ENCODE data around the gene ZNF214. TPM values are rescaled to one million over a fixed set of nuclear protein-coding genes. Genes with fewer than 3 reads are reported as not detected.
"Not testable (repeated sequence)": the region's sequence is repeated elsewhere in the genome, so short reads cannot be mapped to it uniquely, and the experiment has no call there.

ZNF214 gene
- total RNA-seq, 2 donors from 2014 or later = not detected

DNA sequence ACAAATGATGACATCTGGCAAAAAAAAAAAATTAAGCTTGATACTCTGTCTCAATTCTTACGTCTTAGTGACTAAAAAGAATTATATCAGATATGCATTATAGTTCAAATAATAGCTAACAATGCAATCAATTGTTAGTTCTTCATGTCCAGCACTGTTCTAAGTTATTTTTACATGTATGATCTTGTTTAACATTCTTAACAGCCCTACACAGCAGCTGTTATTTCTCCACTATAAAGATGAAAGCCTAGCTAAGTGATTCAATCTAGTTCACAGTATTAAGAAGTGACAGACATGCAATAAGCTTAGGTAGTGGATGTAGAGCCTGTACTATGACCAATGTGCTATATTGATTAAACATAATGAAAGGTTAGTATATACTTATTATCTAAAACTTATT is 4.1 kb downstream of the ZNF214 start:
- ATAC-seq (replicated peaks) = no peak
- Mint-ChIP-seq H3K27ac (no peak overlapping the region), H3K4me1 (no peaks in the 10 kb centered on the region), H3K9me3 (no peaks in the 10 kb centered on the region), H3K36me3 (ENCODE audit: low read depth) (no peaks in the 10 kb centered on the region), H3K27me3 (peaks cover 17% of the 10 kb centered on the region), H3K4me3 (no peak overlapping the region)

DNA sequence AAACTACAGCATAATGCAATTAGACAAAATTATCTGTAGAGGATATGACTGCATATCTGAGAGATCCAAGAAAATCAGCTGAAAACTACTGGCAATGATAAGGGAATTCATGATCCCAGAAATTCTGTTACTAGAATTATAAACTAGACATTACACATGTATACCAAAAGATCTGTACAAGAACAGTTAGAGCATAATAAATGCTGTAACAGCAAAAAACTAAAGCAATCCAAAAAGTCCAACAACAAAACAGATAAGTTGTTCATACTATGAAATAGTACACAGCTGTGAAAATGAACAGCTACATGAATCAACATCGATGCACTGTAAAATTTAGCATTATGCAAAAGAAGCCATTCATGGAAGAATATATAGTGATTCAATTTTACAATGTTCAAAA is 6.0 kb downstream of the ZNF214 start:
- peaks cover 10% of the 10 kb centered on the region for H3K27me3 Mint-ChIP-seq
- no peak overlapping the region for H3K4me3 Mint-ChIP-seq
- no peaks in the 10 kb centered on the region for H3K9me3 Mint-ChIP-seq
- no peak for ATAC-seq (replicated peaks)
- no peaks in the 10 kb centered on the region for H3K4me1 Mint-ChIP-seq
- no peaks in the 10 kb centered on the region for H3K36me3 Mint-ChIP-seq (ENCODE audit: low read depth)
- no peak overlapping the region for H3K27ac Mint-ChIP-seq

DNA sequence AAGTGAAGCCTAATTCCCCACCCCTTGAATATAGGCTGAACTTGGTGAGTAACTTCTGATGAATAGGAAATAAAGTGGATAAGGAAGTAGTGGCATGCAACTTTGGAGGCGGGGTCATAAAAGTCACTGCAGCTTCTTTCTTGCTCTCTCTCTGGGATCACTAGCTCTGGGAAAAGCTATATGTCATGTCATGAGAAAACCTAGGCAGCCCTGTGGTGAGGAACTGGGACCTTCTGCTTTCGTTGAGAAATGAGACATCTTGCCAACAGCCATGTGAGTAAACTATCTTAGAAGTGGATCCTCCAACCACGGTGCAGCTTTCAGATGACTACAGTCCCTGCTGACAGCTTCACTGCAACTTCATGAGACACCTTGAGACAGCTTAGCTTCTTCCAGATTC is 15.7 kb downstream of the ZNF214 start:
- Mint-ChIP-seq H3K27ac (no peak overlapping the region), H3K9me3 (no peaks in the 10 kb centered on the region), H3K4me3 (no peak overlapping the region), H3K27me3 (peaks cover 29% of the 10 kb centered on the region), H3K4me1 (no peaks in the 10 kb centered on the region), H3K36me3 (ENCODE audit: low read depth) (no peaks in the 10 kb centered on the region)
- peak; percentile 26 for ATAC-seq (replicated peaks)

DNA sequence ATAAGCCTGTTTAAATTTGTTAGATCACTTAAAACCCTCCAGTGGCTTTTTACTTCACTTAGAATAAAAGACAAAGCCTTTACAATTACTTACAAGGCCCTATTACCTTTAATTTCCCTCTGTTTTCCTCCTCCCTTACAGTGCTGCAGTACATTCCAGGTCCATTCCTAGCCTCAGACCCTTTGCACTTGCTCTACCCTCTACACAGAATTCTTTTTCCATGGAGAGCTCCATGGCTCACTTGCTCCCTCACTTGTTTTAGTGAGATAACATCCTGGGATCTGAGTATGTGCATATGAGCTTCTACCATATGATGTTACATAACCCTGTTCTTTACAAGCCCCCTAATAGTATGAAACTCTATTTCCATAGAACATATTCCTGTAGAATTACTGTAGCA is 24.4 kb downstream of the ZNF214 start:
- ATAC-seq (replicated peaks) = no peak
- H3K27me3 Mint-ChIP-seq = peaks cover 20% of the 10 kb centered on the region
- H3K4me3 Mint-ChIP-seq = no peak overlapping the region
- H3K36me3 Mint-ChIP-seq (ENCODE audit: low read depth) = no peaks in the 10 kb centered on the region
- no peak overlapping the region for H3K27ac Mint-ChIP-seq
- no peaks in the 10 kb centered on the region for H3K4me1 Mint-ChIP-seq
- no peaks in the 10 kb centered on the region for H3K9me3 Mint-ChIP-seq

DNA sequence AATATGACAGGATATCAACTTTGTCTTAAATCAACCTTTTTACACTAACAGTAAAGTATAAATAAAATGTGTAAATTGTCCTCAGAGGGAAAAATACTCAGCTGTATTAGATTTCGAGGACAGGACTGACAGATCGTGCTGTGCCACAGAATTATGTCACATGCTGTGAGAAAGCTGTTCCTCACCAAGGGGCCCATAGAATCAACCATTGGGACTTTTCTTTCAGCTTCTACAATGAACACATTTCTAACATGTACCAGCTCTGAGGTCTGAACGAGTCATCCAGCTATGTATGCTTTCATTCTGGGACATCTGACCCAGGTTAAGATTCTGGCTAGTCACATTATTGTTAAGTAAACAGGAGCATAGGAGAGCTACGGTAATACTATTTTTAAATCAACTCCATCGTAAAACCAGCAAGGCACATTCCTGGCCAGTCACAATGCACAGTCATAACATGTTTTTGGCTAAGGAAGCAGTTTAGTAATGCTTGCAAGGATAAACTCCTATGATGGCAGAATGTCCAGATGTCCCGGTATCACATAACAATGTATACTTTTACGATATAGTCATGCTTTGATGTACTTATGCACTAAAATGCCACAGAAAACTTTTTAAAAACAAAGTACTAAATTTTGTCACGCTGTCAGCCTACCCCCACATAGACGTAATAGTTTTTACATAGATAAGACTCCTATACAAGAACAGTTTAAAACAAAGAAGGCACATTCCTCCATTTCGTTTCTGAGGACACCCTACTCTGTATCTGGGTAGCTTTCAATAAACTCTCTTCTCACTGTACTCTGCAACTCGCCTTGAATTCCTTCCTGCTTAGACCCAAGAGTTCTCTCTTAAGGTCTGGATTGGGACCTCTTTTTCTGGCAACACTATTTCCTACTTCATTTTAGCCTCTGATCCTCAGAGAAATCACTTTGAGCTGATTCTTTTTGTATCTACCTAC is 27.4 kb downstream of the ZNF214 start:
- H3K27ac Mint-ChIP-seq = no peak overlapping the region
- H3K9me3 Mint-ChIP-seq = no peaks in the 10 kb centered on the region
- H3K36me3 Mint-ChIP-seq (ENCODE audit: low read depth) = no peaks in the 10 kb centered on the region
- no peaks in the 10 kb centered on the region for H3K27me3 Mint-ChIP-seq
- H3K4me1 Mint-ChIP-seq = no peaks in the 10 kb centered on the region
- ATAC-seq (replicated peaks) = no peak
- H3K4me3 Mint-ChIP-seq = no peak overlapping the region

DNA sequence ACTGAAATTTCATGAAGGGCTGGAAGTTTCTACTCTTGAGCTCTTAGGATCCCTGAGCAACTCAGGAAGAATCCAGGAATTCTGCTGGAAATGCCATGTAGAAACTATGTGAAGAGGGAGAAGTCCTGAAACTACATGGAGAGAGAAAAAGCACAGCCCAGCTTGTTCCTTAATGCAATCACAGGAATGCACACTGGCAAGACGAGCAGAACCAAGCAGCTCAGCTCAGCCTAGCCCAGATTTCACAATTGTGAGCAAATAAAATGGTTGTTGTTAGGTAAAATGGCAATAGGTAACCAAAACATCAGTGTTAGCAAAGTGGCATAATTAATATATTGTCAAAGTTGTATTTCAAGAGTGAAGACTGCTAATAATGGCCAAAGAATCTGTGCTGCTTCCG is 28.1 kb downstream of the ZNF214 start:
- no peak overlapping the region for H3K4me3 Mint-ChIP-seq
- H3K36me3 Mint-ChIP-seq (ENCODE audit: low read depth) = no peaks in the 10 kb centered on the region
- H3K27ac Mint-ChIP-seq = no peak overlapping the region
- ATAC-seq (replicated peaks) = no peak
- H3K4me1 Mint-ChIP-seq = no peaks in the 10 kb centered on the region
- no peaks in the 10 kb centered on the region for H3K9me3 Mint-ChIP-seq
- no peaks in the 10 kb centered on the region for H3K27me3 Mint-ChIP-seq

DNA sequence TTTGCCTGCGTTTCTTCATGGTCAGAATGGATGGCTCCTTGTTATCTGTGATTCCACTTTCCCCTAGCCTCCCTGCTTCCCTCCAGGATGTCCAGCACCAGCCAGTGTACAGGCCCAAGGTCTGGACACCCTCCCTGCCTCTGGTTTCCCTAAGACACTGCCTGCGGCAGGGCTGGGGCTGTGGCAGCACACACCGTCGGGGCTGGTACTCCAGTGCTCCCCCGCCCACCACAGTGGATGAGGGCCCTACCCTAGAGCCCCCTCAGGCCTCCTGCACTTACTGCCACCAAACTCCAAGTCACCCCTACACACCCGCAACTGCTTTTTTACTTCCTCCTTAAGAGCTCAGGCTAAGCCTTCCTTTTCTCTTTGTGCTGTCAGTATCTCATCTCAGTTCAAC is 28.9 kb downstream of the ZNF214 start:
- ATAC-seq (replicated peaks) = no peak
- Mint-ChIP-seq H3K4me3 (no peak overlapping the region), H3K27me3 (no peaks in the 10 kb centered on the region), H3K9me3 (no peaks in the 10 kb centered on the region), H3K4me1 (no peaks in the 10 kb centered on the region), H3K36me3 (ENCODE audit: low read depth) (no peaks in the 10 kb centered on the region), H3K27ac (no peak overlapping the region)

DNA sequence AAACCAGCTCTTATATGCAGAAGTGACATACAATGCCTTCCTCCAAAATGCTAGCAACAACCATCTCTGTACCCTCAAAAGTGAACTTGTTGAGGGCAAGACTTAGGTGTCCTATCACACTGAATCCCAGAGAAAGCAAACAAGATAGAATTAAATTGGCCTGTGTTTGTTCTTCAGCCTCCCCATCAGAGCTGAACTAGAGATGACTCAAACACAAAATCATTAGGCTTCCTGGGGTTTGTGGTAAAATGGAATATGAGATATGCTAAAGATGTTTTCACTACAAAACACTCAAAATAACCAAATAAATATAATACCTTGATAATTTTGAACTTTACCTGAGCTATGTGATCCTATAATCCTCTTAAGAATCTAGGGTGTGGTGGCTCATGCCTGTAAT is 31.6 kb downstream of the ZNF214 start:
- H3K4me3 Mint-ChIP-seq = no peak overlapping the region
- H3K9me3 Mint-ChIP-seq = no peaks in the 10 kb centered on the region

DNA sequence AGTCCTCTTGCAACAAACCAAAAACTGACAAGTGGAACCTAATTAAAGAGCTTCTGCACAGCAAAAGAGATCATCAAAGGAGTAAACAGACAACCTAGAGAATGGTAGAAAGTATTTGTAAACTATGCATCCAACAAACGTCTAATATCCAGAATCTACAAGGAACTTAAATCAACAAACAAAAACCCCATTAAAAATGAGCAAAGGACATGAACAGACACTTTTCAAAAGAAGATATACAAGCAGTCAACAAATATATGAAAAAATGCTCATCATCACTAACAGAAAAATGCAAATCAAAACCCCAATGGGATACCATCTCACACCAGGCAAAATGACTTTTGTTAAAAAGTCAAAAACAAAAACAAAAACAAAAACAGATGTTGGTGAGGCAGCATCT is 33.7 kb downstream of the ZNF214 start:
- no peak overlapping the region for H3K4me3 Mint-ChIP-seq
- no peaks in the 10 kb centered on the region for H3K9me3 Mint-ChIP-seq
- no peak overlapping the region for H3K27ac Mint-ChIP-seq
- H3K27me3 Mint-ChIP-seq = peaks cover 9% of the 10 kb centered on the region
- ATAC-seq (replicated peaks) = no peak
- no peaks in the 10 kb centered on the region for H3K4me1 Mint-ChIP-seq
- no peaks in the 10 kb centered on the region for H3K36me3 Mint-ChIP-seq (ENCODE audit: low read depth)

More for the DNA sequence above, 31.6 kb downstream of the ZNF214 start:
- Mint-ChIP-seq H3K4me1 (no peaks in the 10 kb centered on the region), H3K27ac (no peak overlapping the region), H3K27me3 (peaks cover 9% of the 10 kb centered on the region), H3K36me3 (ENCODE audit: low read depth) (no peaks in the 10 kb centered on the region)
- ATAC-seq (replicated peaks) = no peak

DNA sequence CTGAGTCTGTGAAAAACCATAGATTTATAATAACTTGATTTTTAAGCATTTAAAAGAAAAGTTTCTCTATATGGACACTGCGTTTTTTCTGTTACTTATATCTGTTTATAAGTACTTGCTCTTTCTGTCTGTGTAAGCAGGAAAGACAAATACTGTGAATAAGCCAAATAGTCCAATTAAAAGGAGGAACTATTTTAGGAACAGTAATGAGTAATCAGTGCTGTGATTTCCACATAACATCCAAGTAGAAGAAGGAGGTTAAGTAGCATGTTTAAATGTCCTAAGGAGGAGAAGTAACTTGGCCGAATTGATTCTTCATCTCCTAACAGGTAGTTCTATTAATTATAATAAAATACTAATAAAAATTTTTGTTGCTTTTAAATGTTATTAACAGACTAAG is 40.8 kb downstream of the ZNF214 start:
- ATAC-seq (replicated peaks) = no peak
- Mint-ChIP-seq H3K9me3 (no peaks in the 10 kb centered on the region), H3K4me1 (no peaks in the 10 kb centered on the region), H3K36me3 (ENCODE audit: low read depth) (no peaks in the 10 kb centered on the region), H3K4me3 (no peak overlapping the region), H3K27ac (no peak overlapping the region), H3K27me3 (peaks cover 10% of the 10 kb centered on the region)

DNA sequence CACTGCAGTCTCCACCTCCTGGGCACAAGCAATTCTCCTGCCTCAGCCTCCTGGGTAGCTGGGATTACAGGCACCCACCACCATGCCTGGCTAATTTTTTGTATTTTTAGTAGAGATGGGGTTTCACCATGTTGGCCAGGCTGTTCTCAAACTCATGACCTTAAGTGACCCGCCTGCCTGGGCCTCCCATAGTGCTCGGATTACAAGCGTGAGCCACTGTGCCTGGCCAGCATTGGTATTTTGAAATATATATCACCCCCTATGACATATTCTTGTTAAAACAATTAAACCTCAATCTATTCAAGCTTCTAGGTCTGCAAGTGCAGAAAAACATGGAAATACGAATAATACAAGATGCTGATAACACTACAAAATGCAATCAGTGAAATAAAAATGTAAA is 50.3 kb downstream of the ZNF214 start:
- not testable (repeated sequence) for H3K4me3 Mint-ChIP-seq, H3K27ac Mint-ChIP-seq

DNA sequence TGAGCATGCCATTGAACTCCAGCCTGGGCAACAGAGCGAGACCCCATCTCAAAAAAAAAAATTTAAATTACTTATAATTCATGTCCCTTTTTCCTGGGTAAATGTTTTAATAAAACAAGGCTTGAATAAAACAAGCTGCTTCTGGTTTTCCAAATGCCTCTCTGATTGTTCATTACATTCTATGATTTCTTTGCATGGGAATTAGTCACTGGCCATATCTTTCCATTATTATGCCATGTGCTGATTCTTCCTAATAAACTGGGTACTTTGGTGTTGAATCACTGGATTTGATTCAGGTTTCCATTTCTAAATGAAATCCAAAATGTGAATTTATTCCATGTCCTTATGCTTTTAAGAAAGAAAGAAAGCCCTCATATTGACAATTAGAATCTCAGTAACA is 51.3 kb downstream of the ZNF214 start:
- Mint-ChIP-seq H3K27ac (no peak overlapping the region), H3K4me1 (no peaks in the 10 kb centered on the region), H3K27me3 (no peaks in the 10 kb centered on the region), H3K9me3 (no peaks in the 10 kb centered on the region), H3K4me3 (no peak overlapping the region), H3K36me3 (ENCODE audit: low read depth) (no peaks in the 10 kb centered on the region)
- no peak for ATAC-seq (replicated peaks)

More for the DNA sequence above, 50.3 kb downstream of the ZNF214 start:
- H3K4me1 Mint-ChIP-seq; H3K27me3 Mint-ChIP-seq; H3K36me3 Mint-ChIP-seq (ENCODE audit: low read depth); ATAC-seq (replicated peaks); H3K9me3 Mint-ChIP-seq: not testable (repeated sequence)

DNA sequence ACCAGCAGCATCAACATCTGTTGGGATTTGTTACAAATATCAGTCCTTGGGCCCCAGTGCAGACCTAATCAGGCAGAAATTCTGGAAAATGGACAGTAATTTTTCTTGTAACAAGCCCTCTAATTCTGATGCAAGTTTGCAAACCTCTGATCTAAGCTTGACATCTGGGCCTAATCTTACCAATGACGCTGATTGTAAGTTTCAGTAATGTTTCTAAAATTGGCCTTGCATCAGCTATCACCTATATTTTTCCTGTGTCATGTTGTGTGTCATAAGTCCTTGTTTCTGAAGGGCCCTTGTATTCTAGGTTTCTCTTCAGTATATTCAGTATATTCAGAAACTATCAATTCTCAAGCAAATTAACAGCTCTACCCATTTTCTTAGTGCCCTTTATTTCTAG is 57.5 kb downstream of the ZNF214 start:
- Mint-ChIP-seq H3K4me1 (no peaks in the 10 kb centered on the region), H3K27ac (no peak overlapping the region), H3K9me3 (no peaks in the 10 kb centered on the region), H3K36me3 (ENCODE audit: low read depth) (no peaks in the 10 kb centered on the region), H3K4me3 (no peak overlapping the region), H3K27me3 (no peaks in the 10 kb centered on the region)
- no peak for ATAC-seq (replicated peaks)

DNA sequence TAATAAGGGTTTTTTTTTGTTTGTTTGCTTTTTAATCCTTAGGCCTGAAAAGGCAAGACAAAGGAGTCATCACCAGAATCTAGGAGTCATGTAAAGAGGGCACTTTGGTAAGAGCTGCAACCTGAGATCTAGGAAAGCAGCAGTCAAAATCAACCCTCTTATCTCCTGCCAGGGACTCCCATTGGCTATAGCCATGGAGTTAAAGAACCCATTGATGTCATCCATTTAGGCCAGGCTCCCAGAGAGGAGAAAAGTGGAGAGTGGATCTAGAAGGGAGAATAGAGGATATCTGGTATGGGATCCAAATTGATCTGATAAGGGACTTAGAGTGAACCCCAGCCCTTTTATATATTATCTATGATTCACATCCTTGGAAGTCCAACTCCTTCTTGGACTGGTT is 58.0 kb downstream of the ZNF214 start:
- Mint-ChIP-seq H3K9me3 (no peaks in the 10 kb centered on the region), H3K4me3 (no peak overlapping the region), H3K27ac (no peak overlapping the region), H3K4me1 (no peaks in the 10 kb centered on the region), H3K36me3 (ENCODE audit: low read depth) (no peaks in the 10 kb centered on the region), H3K27me3 (no peaks in the 10 kb centered on the region)
- no peak for ATAC-seq (replicated peaks)

DNA sequence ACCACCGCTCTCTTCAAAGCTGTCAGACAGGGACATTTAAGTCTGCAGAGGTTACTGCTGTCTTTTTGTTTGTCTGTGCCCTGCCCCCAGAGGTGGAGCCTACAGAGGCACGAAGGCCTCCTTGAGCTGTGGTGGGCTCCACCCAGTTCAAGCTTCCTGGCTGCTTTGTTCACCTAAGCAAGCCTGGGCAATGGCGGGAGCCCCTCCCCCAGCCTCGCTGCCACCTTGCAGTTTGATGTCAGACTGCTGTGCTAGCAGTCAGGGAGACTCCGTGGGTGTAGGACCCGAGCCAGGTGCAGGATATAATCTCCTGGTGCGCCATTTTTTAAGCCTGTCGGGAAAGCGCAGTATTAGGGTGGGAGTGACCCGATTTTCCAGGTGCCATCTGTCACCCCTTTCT is 65.9 kb downstream of the ZNF214 start:
- H3K4me1 Mint-ChIP-seq; H3K27ac Mint-ChIP-seq; ATAC-seq (replicated peaks); H3K36me3 Mint-ChIP-seq (ENCODE audit: low read depth); H3K4me3 Mint-ChIP-seq; H3K9me3 Mint-ChIP-seq; H3K27me3 Mint-ChIP-seq: not testable (repeated sequence)
